Astrocyte (in vitro differentiated cells and primary cell): ENCODE data around the gene PACS2. TPM values are rescaled to one million over a fixed set of nuclear protein-coding genes. Genes with fewer than 3 reads are reported as not detected.

Source experiments
- DNase-seq: peaks from one replicate; pipeline ENCODE4 v3.0.0-alpha.2; 2010; ENCODE audit warnings: low read depth
- FAIRE-seq: peaks from 2 replicates; lab custom pipeline; 2011; peaks lifted over from hg19 to GRCh38; lab: Jason Lieb, UNC
- H2AFZ ChIP-seq: 2 replicates; pipeline ENCODE4 v1.6.0; 2012; ENCODE audit warnings: low read depth, low read length, inconsistent platforms
- H3K27ac ChIP-seq: 2 replicates; pipeline ENCODE4 v1.5.1; 2011; ENCODE audit warnings: low read depth, low read length, inconsistent platforms
- H3K27me3 ChIP-seq: 2 replicates; pipeline ENCODE4 v1.6.0; 2011; ENCODE audit warnings: low read length, inconsistent platforms; ENCODE audit not compliant: insufficient read depth
- H3K36me3 ChIP-seq: 2 replicates; pipeline ENCODE4 v1.5.1; 2011; ENCODE audit warnings: low read length, inconsistent platforms; ENCODE audit not compliant: insufficient read depth
- H3K4me1 ChIP-seq: 2 replicates; pipeline ENCODE4 v1.5.1; 2011; ENCODE audit warnings: low read length, inconsistent platforms; ENCODE audit not compliant: insufficient read depth
- H3K4me2 ChIP-seq: 2 replicates; pipeline ENCODE4 v1.6.0; 2012; ENCODE audit warnings: low read length, inconsistent platforms
- H3K4me3 ChIP-seq: 2 replicates; pipeline ENCODE4 v1.5.1; 2011; ENCODE audit warnings: low read depth, mild to moderate bottlenecking, low read length, inconsistent platforms; ENCODE audit not compliant: insufficient read depth
- H3K79me2 ChIP-seq: 2 replicates; pipeline ENCODE4 v1.6.0; 2012; ENCODE audit warnings: mild to moderate bottlenecking, low read length, inconsistent platforms; ENCODE audit not compliant: insufficient read depth
- H3K9ac ChIP-seq: 2 replicates; pipeline ENCODE4 v1.6.0; 2012; ENCODE audit warnings: mild to moderate bottlenecking, low read length, inconsistent platforms
- H3K9me3 ChIP-seq: 2 replicates; pipeline ENCODE4 v1.5.1; 2012; ENCODE audit warnings: low read depth, mild to moderate bottlenecking, low read length, inconsistent platforms; ENCODE audit not compliant: insufficient read depth
- H4K20me1 ChIP-seq: 2 replicates; pipeline ENCODE4 v1.6.0; 2012; ENCODE audit warnings: low read length, inconsistent platforms; ENCODE audit not compliant: insufficient read depth
- H3K27ac Mint-ChIP-seq: one replicate; pipeline ENCODE4 v1.8.0; 2021; ENCODE audit warnings: mild to moderate bottlenecking, mixed read lengths; ENCODE audit not compliant: unreplicated experiment
- H3K27me3 Mint-ChIP-seq: one replicate; pipeline ENCODE4 v1.8.0; 2021; ENCODE audit warnings: low read depth, mixed read lengths; ENCODE audit not compliant: unreplicated experiment
- H3K36me3 Mint-ChIP-seq: one replicate; pipeline ENCODE4 v1.8.0; 2021; ENCODE audit warnings: low read depth, mixed read lengths; ENCODE audit not compliant: unreplicated experiment
- H3K4me1 Mint-ChIP-seq: one replicate; pipeline ENCODE4 v1.8.0; 2021; ENCODE audit warnings: low read depth, mixed read lengths; ENCODE audit not compliant: unreplicated experiment
- H3K4me3 Mint-ChIP-seq: one replicate; pipeline ENCODE4 v1.8.0; 2021; ENCODE audit warnings: mild to moderate bottlenecking, moderate library complexity, mixed read lengths; ENCODE audit not compliant: unreplicated experiment
- H3K9me3 Mint-ChIP-seq: one replicate; pipeline ENCODE4 v1.8.0; 2021; ENCODE audit warnings: mild to moderate bottlenecking, mixed read lengths; ENCODE audit not compliant: unreplicated experiment
- EZH2 ChIP-seq: IDR thresholded peaks from 2 replicates; pipeline ENCODE4 v1.6.1; 2012; ENCODE audit warnings: mild to moderate bottlenecking, low read length, inconsistent platforms; ENCODE audit not compliant: insufficient read depth
- total RNA-seq: library from RNA; stranded (reverse); gene quantifications from 2 replicates; pipeline ENCODE4 v1.2.1, GENCODE V29; 2021
- TF ChIP-seq, protein P1 (sequence below): IDR thresholded peaks from 2 replicates; pipeline ENCODE4 v1.5.1; 2011; ENCODE audit warnings: low read depth, mild to moderate bottlenecking, inconsistent platforms, low read length, moderate library complexity; ENCODE audit not compliant: insufficient read depth

Gene PACS2
- total RNA-seq, 1 donor from 2014 or later, result 51.0 TPM

DNA sequence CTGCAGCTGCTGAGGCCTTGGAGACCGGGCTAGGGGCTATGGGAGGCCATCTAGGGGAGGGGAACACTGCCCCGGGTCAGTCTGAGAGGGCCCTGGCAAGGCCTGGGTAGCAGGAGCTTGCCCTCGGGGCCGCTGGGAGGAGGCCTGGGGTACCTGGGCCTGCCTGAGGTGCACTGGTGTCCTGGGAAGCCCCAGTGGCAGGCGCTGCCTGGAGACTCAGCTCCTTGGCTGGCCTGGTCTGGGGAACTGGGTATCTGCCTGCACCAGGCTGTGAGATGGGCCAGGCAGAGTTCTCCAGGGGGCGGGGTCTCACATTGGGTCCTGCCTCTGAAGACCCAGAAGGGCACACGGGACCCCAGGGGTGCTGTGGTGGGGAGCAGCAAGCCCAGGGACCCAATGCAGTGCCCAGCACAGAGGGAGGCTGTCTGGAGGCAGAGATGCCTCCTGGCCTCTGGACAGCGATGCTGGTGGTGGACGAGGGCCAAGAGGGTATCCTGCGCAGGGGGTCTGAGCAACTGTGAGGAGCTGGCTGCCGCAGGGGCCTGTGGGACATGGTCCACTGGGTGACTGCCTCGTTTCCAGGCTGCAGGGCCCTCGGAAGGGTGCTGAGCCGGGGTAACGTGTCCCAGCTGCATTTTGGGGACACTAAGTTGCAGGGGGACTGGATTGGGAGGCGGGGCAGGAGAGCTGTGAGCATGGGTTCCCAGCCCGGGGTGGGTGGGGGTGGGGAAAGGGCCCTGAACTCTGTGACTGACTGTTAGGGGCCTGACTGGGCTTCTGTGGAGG lies 97.6 kb downstream of the PACS2 start:
- no peaks in the 10 kb centered on the region for H3K79me2 ChIP-seq
- FAIRE-seq, result no peak

DNA sequence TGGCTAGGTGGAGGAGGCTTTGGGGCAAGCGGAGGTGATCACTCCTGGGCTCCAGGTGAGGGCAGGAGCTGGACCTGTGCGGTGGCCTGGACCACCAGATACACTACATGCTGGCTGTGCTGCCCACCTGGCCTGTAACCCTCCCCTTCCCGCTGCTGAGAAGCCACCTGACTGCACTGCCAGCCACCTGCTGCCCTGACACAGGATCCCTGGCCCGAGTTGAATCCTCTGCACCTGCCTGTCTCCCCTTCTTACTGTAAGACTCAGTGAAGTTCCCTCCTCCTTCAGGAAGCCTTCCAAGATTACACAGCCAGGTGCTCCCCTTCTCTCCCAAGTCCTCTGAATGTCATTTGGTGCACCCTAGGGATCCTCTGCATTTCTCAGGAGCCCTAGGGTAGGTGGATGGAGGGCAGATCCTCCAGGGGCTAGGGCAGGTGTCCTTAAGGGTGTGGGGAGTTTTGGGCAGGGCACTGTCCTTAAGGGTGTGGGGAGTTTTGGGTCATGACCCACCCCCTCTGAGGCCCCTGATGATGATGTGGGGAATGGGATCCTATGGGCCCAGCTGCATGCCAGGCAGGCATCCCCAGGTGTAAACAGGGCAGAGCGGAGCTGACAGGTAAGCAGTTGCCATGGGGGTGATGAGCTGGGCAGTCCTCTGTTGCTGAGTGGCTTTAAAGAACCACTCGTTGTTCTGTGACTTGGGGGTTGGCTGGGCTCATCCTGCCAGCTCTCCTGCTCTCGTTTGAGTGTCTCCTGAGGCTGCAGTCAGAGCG lies 98.4 kb downstream of the PACS2 start:
- Histone ChIP-seq H3K36me3 (no peaks in the 10 kb centered on the region), H3K4me3 (no peak overlapping the region), H3K9ac (no peak overlapping the region), H3K4me1 (peaks cover 3% of the 10 kb centered on the region), H3K27ac (no peak overlapping the region), H4K20me1 (peaks cover 4% of the 10 kb centered on the region), H2AFZ (no peak overlapping the region), H3K4me2 (no peak overlapping the region), H3K27me3 (peaks cover 6% of the 10 kb centered on the region), H3K9me3 (no peaks in the 10 kb centered on the region), H3K79me2 (no peaks in the 10 kb centered on the region)
- Mint-ChIP-seq H3K27ac (no peak overlapping the region), H3K9me3 (no peaks in the 10 kb centered on the region), H3K4me1 (no peaks in the 10 kb centered on the region), H3K36me3 (peaks cover 6% of the 10 kb centered on the region), H3K27me3 (peaks cover 23% of the 10 kb centered on the region), H3K4me3 (no peak overlapping the region)
- TF ChIP-seq, protein P1, sequence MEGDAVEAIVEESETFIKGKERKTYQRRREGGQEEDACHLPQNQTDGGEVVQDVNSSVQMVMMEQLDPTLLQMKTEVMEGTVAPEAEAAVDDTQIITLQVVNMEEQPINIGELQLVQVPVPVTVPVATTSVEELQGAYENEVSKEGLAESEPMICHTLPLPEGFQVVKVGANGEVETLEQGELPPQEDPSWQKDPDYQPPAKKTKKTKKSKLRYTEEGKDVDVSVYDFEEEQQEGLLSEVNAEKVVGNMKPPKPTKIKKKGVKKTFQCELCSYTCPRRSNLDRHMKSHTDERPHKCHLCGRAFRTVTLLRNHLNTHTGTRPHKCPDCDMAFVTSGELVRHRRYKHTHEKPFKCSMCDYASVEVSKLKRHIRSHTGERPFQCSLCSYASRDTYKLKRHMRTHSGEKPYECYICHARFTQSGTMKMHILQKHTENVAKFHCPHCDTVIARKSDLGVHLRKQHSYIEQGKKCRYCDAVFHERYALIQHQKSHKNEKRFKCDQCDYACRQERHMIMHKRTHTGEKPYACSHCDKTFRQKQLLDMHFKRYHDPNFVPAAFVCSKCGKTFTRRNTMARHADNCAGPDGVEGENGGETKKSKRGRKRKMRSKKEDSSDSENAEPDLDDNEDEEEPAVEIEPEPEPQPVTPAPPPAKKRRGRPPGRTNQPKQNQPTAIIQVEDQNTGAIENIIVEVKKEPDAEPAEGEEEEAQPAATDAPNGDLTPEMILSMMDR, result no peak
- no peak for TF ChIP-seq EZH2
- FAIRE-seq (no peak), DNase-seq (no peak)

More for the DNA sequence above, 97.6 kb downstream of the PACS2 start:
- no peak overlapping the region for H3K4me3 ChIP-seq
- H3K27ac Mint-ChIP-seq, result no peak overlapping the region
- TF ChIP-seq, protein P1, result no peak
- no peak for TF ChIP-seq EZH2
- peaks cover 8% of the 10 kb centered on the region for H3K36me3 Mint-ChIP-seq
- H3K9ac ChIP-seq, result no peak overlapping the region
- H3K27ac ChIP-seq, result no peak overlapping the region
- peaks cover 4% of the 10 kb centered on the region for H4K20me1 ChIP-seq
- no peaks in the 10 kb centered on the region for H3K9me3 Mint-ChIP-seq
- DNase-seq, result no peak
- peaks cover 25% of the 10 kb centered on the region for H3K27me3 Mint-ChIP-seq
- no peaks in the 10 kb centered on the region for H3K9me3 ChIP-seq
- peaks cover 3% of the 10 kb centered on the region for H3K4me1 ChIP-seq
- H3K36me3 ChIP-seq, result no peaks in the 10 kb centered on the region
- H3K27me3 ChIP-seq, result peaks cover 6% of the 10 kb centered on the region
- no peaks in the 10 kb centered on the region for H3K4me1 Mint-ChIP-seq
- H2AFZ ChIP-seq, result no peak overlapping the region
- no peak overlapping the region for H3K4me3 Mint-ChIP-seq
- H3K4me2 ChIP-seq, result peak overlapping the region; percentile 76
